Neural progenitor cell (in vitro differentiated cells): ENCODE measurements around the gene RFXAP.

Experiments
- EZH2 ChIP-seq: fragments of 200-600 bp; sonication (generic); IDR thresholded peaks from 2 replicates; pipeline ENCODE4 v1.6.1; 2017; ENCODE audit warnings: antibody characterized with exemption, mild to moderate bottlenecking, moderate library complexity
- EZH2phosphoT487 ChIP-seq: fragments of 200-600 bp; sonication (generic); IDR thresholded peaks from 2 replicates; pipeline ENCODE4 v1.6.1; 2017; ENCODE audit warnings: antibody characterized with exemption
- TF ChIP-seq, protein P1 (sequence below): fragments of 200-600 bp; sonication (generic); IDR thresholded peaks from 2 replicates; pipeline ENCODE4 v1.5.1; 2017; ENCODE audit warnings: antibody characterized with exemption, mild to moderate bottlenecking

- TF ChIP-seq EZH2phosphoT487 (no peak), EZH2 (no peak)
- TF ChIP-seq, protein P1, sequence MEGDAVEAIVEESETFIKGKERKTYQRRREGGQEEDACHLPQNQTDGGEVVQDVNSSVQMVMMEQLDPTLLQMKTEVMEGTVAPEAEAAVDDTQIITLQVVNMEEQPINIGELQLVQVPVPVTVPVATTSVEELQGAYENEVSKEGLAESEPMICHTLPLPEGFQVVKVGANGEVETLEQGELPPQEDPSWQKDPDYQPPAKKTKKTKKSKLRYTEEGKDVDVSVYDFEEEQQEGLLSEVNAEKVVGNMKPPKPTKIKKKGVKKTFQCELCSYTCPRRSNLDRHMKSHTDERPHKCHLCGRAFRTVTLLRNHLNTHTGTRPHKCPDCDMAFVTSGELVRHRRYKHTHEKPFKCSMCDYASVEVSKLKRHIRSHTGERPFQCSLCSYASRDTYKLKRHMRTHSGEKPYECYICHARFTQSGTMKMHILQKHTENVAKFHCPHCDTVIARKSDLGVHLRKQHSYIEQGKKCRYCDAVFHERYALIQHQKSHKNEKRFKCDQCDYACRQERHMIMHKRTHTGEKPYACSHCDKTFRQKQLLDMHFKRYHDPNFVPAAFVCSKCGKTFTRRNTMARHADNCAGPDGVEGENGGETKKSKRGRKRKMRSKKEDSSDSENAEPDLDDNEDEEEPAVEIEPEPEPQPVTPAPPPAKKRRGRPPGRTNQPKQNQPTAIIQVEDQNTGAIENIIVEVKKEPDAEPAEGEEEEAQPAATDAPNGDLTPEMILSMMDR, result no peak
Measured at GRCh38 chr13:36831291-36831690, 12.3 kb downstream of the RFXAP start.
